ENCODE data around the gene QDPR.
"Not testable (repeated sequence)": the region's sequence is repeated elsewhere in the genome, so short reads cannot be mapped to it uniquely, and the experiment has no call there.

QDPR gene

GRCh38 chr4:17511950-17512795 lies at the start of gene QDPR:
TSS of gene QDPR (minus strand) at chr4:17512090. CDS start at chr4:17512054, 36 bp downstream.
- peak; percentile 75 for DNase-seq

GRCh38 chr4:17561195-17561909 lies 49.5 kb upstream of the QDPR start:
- DNase-seq, result no peak

DNA sequence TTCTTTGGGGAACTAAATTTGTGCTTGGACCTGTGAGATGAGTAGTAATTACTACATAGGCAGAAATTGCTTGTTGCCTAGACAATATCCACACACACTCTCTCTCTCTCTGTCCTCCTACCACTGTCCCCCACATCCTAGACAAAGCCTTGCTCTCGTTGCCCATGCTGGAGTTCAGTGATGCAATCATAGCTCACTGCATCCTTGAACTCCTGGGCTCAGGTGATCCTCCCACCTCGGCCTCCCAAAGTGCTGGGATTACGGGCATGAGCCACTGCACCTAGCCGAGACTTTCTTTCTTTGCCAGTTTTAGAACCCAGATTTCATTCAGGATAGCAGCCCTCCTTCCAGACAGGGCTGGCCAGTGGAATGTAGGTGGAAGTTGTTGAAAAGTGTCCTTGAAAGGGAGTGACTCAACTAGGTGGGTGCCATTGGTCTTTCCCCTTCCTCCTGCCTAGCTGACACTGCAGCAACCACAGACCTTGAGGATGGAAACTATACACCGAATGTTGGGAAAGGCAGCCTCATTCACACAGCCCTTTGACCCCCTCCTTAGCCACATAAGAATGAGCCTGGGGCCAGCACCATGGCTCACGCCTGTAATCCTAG lies 48.3 kb upstream of the QDPR start:
- DNase-seq, result no peak

GRCh38 chr4:17559709-17560048 lies 47.8 kb upstream of the QDPR start:
- no peak for DNase-seq

- no peak for DNase-seq
Measured at GRCh38 chr4:17558941-17559708, 47.2 kb upstream of the QDPR start.

GRCh38 chr4:17557880-17558279 lies 46.0 kb upstream of the QDPR start:
- DNase-seq, result no peak

DNA sequence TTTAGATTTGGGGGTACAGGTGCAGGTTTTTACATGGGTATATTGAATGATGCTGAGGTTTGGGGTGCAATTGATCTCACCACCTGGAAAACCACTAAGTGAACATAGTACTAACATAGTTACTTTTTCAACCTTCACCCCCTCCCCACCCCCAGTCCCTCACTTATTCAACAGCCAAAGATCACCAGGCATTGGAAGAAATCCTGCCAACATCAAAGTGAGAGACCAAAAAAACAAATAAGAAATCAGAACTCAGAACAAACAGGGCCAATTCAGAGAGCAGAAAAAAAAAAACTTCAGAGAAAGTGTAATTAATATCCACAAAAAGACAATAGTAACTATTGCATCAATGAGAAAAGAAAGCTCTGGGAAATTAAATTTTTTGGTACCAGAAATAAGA lies 44.6 kb upstream of the QDPR start:
- DNase-seq, result no peak

DNA sequence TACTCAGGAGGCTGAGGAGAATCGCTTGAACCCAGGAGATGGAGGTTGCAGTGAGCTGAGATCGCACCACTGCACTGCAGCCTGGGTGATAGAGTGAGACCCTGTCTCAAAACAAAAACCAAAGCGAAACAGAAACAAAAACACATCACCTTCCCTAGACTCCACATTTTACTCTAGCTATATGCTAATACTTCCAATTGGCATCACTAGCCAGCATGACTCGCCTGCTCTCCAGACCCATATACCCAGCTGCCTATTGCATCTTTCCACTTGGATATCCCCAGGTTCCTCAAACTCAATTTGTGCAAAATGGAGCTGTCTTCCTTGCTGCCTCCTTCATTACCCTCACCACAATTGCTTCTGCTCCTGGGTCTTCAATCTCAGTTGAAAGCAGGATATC lies 42.7 kb upstream of the QDPR start:
- DNase-seq, result no peak

- no peak for DNase-seq
Measured at GRCh38 chr4:17552427-17552826, 40.5 kb upstream of the QDPR start.

GRCh38 chr4:17550549-17550948 lies 38.7 kb upstream of the QDPR start:
- no peak for DNase-seq

- DNase-seq, result no peak
Measured at GRCh38 chr4:17546678-17547077, 34.8 kb upstream of the QDPR start.

- no peak for DNase-seq
Measured at GRCh38 chr4:17546222-17546621, 34.3 kb upstream of the QDPR start.

- no peak for DNase-seq
Measured at GRCh38 chr4:17545374-17546140, 33.7 kb upstream of the QDPR start.

DNA sequence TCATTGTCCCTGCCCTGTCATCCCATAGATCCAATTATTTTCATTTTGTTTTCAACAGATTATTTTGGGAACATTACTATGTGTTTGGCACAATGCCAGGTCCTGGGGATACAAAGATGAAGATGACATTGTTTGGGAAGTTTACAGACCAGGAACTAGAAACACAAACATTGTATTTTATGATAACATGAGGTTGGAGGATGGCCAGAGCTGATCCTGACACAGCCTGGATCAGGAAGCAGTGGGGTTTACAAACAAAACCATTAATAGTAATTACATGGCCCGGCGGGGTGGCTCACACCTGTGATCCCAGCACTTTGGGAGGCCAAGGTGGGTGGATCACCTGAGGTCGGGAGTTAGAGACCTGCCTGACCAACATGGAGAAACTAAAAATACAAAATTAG lies 32.9 kb upstream of the QDPR start:
- peak; percentile 51 for DNase-seq

GRCh38 chr4:17544205-17544604 lies 32.3 kb upstream of the QDPR start:
- DNase-seq, result peak; percentile 51

GRCh38 chr4:17537060-17537459 lies 25.2 kb upstream of the QDPR start:
- DNase-seq, result not testable (repeated sequence)

GRCh38 chr4:17535906-17536305 lies 24.0 kb upstream of the QDPR start:
- no peak for DNase-seq

DNA sequence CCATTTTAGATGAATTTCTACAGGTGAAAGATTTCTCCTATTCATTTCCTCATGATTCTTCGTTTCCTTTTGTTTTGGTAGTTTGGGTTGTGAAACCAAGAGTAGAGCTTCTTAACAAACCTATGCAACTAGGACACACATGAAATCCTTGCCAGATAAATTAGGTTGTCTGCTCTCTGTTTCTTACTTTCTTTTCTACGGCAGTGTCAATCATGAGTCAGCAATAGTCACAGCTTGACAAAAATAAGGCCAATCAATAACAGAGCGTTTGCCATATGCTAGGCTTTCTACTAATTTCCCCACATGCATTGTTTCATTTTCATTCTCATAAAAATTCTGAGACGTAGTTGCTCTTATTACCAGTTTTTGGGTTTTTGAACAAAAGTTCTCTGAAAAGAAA lies 23.4 kb upstream of the QDPR start:
- no peak for DNase-seq

DNA sequence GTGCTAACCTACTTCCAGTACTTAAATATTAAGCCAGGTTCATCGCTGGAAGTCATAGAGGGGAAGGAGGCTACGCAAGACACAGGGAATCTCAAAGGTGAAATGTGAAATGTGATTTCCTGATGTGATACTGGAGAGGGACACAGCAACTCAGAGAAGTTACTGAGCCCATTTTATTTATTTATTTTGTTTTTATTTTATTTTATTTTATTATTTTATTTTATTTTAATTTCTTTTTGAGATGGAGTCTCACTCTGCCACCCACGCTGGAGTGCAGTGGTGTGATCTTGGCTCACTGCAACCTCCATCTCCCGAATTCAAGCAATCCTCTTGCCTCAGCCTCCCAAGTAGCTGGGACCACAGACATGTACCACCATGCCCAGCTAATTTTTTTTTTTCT lies 22.8 kb upstream of the QDPR start:
- DNase-seq, result no peak

DNA sequence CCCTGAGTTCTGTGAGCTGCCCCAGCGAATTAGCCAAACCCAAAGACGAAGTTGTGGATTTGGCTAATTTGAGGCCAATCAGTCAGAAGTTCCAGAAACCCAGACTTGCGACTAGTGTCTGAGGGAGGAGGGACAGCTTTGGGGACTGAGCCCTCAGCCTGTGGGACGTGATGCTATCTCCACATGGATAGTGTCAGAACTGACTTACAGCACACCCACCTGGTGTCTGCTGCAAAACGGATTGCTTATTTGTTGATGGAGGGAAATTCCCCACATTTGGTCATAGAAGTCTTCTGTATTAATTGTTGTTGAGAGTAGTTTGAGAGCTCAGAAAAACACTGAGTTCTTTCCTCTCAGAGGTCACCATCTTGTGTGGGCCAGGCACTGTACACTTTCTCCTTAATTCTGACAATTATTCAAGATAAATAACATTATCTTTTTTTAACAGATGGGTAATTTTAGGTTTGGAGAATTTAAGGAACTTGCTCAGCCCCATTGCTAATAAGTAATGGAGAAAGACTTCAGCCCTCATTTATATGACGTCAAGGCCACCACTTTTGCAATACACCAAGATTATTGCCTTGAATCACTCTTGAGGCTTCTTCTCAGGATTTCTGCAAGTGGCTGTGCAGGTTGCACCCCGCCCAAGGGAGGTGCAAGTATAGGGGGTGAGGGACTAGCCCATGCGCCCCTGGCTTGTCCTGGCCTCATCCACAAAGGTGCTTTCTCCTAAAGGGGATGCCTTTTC lies 19.8 kb upstream of the QDPR start:
- no peak for DNase-seq

GRCh38 chr4:17528551-17529165 lies 16.8 kb upstream of the QDPR start:
- DNase-seq, result no peak
